ENCODE results near the gene TMEM270.
"Not testable (repeated sequence)": the region's sequence is repeated elsewhere in the genome, so short reads cannot be mapped to it uniquely, and the experiment has no call there.

The TMEM270 gene

GRCh38 chr7:73840715-73841379, 20.1 kb upstream of the TMEM270 start:
- no peak for TF ChIP-seq CTCF (IDR thresholded peaks at IDR 0.05; ENCODE audit: low read depth, low read length)
- no peak for DNase-seq (ENCODE audit: extremely low read depth, low read depth)

GRCh38 chr7:73841689-73842066, 19.3 kb upstream of the TMEM270 start:
- TF ChIP-seq CTCF (IDR thresholded peaks at IDR 0.05; ENCODE audit: low read depth, low read length): no peak
- no peak for DNase-seq (ENCODE audit: extremely low read depth, low read depth)

- TF ChIP-seq CTCF (IDR thresholded peaks at IDR 0.05; ENCODE audit: low read depth, low read length): no peak
- peak; percentile 79 for DNase-seq (ENCODE audit: extremely low read depth, low read depth)
These were observed 18.6 kb upstream of the TMEM270 start, which contains the start of gene METTL27 for GRCh38 chr7:73842067-73842976. METTL27 (minus strand) TSS chr7:73842516; CDS start chr7:73842140, 376 bp downstream.

GRCh38 chr7:73844131-73844547, 16.8 kb upstream of the TMEM270 start:
- no peak for DNase-seq (ENCODE audit: extremely low read depth, low read depth)
- TF ChIP-seq CTCF (IDR thresholded peaks at IDR 0.05; ENCODE audit: low read depth, low read length): no peak

GRCh38 chr7:73844848-73845460, 16.0 kb upstream of the TMEM270 start:
- DNase-seq (ENCODE audit: extremely low read depth, low read depth): no peak
- TF ChIP-seq CTCF (IDR thresholded peaks at IDR 0.05; ENCODE audit: low read depth, low read length): no peak

- not testable (repeated sequence) for DNase-seq (ENCODE audit: extremely low read depth, low read depth)
These were observed 15.2 kb upstream of the TMEM270 start for GRCh38 chr7:73845701-73846195.

- no peak for TF ChIP-seq CTCF (IDR thresholded peaks at IDR 0.05; ENCODE audit: low read depth, low read length)
- no peak for DNase-seq (ENCODE audit: extremely low read depth, low read depth)
These were observed 12.8 kb upstream of the TMEM270 start for GRCh38 chr7:73847941-73848723.

Data from AG09319 (cell line).